AG04450 (cell line): ENCODE results near the gene PTPRG. TPM values are rescaled to one million over a fixed set of nuclear protein-coding genes. Genes with fewer than 3 reads are reported as not detected.

ENCODE experiments used
- CTCF ChIA-PET: fragments of 300-600, 350-600 bp; formaldehyde crosslinking; extraction: SDS; loops from one replicate; lab custom pipeline; 2022; ENCODE audit warnings: antibody characterized with exemption, inconsistent platforms; lab: Charles Lee
- POLR2A ChIA-PET: fragments of 350-600 bp; formaldehyde crosslinking; extraction: SDS; loops from one replicate; lab custom pipeline; 2021; ENCODE audit warnings: antibody characterized with exemption, inconsistent platforms; lab: Yijun Ruan, JAX
- DNase-seq: peaks from one replicate; pipeline ENCODE4 v3.0.0-alpha.2; 2011; ENCODE audit warnings: low read depth, low spot score
- H3K27ac ChIP-seq: one replicate; pipeline ENCODE4 v1.5.1; 2012; ENCODE audit warnings: low read depth, low read length, control low read depth
- H3K27me3 ChIP-seq: one replicate; pipeline ENCODE4 v1.6.0; 2012; ENCODE audit warnings: low read length; ENCODE audit not compliant: control insufficient read depth, insufficient read depth
- H3K4me3 ChIP-seq: 2 replicates; pipeline ENCODE4 v1.5.1; 2011; ENCODE audit warnings: mild to moderate bottlenecking, low read depth, low read length, control low read depth
- H3K9me3 ChIP-seq: 2 replicates; pipeline ENCODE4 v1.5.1; 2012; ENCODE audit warnings: low read length; ENCODE audit not compliant: control insufficient read depth, insufficient read depth
- polyA plus RNA-seq: library from polyadenylated mRNA; depleted of rRNA; stranded (reverse); fragments of >200 nt; gene quantifications from 2 replicates; pipeline ENCODE4 v1.2.3, GENCODE V29; 2011
- TF ChIP-seq, protein P1 (sequence below): IDR thresholded peaks from 2 replicates; pipeline ENCODE4 v1.5.1; 2011; ENCODE audit warnings: low read depth, low read length, control low read depth, inconsistent platforms

PTPRG gene
- polyA plus RNA-seq, 1 experiment: 26.5 TPM

DNA sequence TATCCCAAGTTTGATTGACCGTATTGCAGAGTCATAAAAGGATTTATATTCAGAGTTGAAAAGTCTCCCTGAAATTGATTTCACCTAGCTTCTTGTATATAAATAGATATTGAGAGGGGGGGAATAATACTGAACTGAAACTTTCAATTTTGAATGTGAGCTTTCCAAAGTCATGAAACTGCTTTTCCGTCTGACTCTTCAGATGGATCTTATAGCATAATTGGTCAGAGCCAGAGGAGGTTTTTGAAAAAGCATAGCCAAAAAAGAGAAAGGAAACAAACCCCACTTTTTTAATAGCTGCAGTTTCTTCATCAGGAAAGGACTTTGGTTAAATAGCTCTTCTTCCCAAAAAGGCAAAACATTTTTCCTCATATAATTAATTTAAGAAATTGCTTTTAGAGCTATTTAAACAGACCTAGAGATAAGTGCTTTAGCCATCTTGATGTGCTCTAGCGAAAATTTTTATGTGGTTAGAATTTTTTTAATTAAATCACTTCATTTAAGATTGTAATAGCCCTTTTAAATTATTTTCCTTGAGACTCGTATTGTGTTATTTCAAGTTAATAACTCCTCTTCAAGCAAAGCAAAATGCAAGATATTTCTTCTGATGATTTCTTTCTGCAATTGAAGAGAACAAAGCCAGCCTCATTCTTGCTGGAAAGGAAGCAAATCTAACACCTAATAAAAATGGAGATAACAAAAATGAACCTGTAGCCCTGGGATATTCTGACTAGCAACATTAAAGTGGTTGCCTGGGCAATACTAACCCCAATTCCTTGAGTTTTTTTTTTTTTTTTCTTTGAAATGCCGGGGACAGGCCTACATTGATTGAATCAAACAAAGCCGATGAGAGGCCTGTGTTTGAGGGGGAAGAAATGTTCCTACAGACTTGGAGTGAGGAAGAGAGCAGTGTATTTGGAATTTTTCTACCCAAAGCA is 173.6 kb downstream of the PTPRG start:
- Histone ChIP-seq H3K4me3 (no peak overlapping the region), H3K9me3 (no peaks in the 10 kb centered on the region), H3K27ac (no peak overlapping the region), H3K27me3 (no peaks in the 10 kb centered on the region)
- ChIA-PET CTCF (interaction anchor here (0.9 to 1.2 kb wide), 2 partner anchors 454 to 466 kb away, joined by 3 to 4 read pairs; no protein-coding TSS in a partner anchor), POLR2A (no interaction called here)
- DNase-seq: no peak
- TF ChIP-seq, protein P1, sequence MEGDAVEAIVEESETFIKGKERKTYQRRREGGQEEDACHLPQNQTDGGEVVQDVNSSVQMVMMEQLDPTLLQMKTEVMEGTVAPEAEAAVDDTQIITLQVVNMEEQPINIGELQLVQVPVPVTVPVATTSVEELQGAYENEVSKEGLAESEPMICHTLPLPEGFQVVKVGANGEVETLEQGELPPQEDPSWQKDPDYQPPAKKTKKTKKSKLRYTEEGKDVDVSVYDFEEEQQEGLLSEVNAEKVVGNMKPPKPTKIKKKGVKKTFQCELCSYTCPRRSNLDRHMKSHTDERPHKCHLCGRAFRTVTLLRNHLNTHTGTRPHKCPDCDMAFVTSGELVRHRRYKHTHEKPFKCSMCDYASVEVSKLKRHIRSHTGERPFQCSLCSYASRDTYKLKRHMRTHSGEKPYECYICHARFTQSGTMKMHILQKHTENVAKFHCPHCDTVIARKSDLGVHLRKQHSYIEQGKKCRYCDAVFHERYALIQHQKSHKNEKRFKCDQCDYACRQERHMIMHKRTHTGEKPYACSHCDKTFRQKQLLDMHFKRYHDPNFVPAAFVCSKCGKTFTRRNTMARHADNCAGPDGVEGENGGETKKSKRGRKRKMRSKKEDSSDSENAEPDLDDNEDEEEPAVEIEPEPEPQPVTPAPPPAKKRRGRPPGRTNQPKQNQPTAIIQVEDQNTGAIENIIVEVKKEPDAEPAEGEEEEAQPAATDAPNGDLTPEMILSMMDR: no peak

DNA sequence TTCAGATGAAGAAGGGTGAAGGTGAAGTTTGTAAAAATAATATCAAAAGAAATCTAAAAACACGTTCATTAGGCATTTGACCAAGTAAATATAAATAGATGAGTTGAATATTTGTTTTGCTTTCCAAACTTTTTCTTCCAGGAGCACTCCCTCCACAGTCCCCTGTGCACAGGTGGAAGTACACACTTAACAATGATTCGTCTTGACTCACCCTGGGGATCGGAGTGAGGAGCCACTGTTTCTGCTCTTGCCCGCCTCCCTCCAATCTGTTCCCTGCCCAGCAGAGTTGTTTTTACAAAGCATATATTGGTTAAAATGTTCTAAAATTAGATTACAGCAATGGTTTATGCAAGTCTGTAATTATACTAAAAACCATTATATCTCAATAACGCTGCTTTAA is 175.1 kb downstream of the PTPRG start:
- CTCF ChIA-PET: no interaction called here
- H3K27ac ChIP-seq: no peak overlapping the region
- no peak overlapping the region for H3K4me3 ChIP-seq
- H3K27me3 ChIP-seq: no peaks in the 10 kb centered on the region
- no peaks in the 10 kb centered on the region for H3K9me3 ChIP-seq
- DNase-seq: no peak
- POLR2A ChIA-PET: no interaction called here
- TF ChIP-seq, protein P1: no peak

DNA sequence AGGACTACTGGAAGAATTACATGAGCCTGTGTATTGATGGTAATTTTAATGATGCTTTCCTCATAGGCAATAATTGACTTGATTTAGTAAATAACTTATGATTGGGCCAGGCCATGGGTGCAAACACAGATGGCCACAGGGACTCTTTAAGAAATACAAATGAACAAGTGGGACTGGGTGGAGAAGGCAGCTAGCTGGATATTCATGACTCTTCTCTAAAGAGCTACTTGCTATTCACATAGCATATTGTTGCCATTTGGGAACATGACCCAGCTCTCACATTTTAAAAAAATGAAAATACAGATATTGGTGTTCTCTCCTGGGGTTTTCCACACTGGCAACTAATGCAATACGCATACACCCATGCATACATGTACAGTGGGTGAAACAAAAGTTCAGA is 178.3 kb downstream of the PTPRG start:
- ChIA-PET POLR2A (no interaction called here), CTCF (interaction anchor here (0.5 to 1.4 kb wide), 4 partner anchors 178 to 449 kb away, joined by 3 to 4 read pairs (median 4); no protein-coding TSS in a partner anchor)
- Histone ChIP-seq H3K9me3 (no peaks in the 10 kb centered on the region; the same call in 1 of the 2 replicates), H3K27me3 (no peaks in the 10 kb centered on the region), H3K4me3 (no peak overlapping the region), H3K27ac (no peak overlapping the region)
- TF ChIP-seq, protein P1: no peak
- DNase-seq: no peak

DNA sequence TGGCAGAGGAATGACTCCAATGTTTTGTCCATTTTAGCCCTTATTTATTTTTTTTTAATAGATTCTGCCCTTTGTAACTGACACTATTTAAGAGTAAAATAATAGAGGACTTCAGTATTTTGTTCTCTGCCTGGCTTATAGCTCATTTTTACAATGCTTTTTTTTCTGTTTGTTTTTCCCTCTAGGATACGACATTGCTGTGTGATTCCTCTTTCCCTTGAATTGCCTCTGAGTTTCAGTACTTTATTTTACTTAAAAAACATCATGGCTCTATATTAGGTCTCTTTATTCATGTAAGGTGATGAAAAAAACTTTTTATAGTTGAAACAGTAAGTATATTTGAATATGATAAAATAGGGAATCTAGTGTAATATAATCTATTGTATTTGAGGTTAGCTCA is 179.1 kb downstream of the PTPRG start:
- Histone ChIP-seq H3K27ac (no peak overlapping the region), H3K27me3 (no peaks in the 10 kb centered on the region), H3K9me3 (no peaks in the 10 kb centered on the region; the same call in 1 of the 2 replicates), H3K4me3 (no peak overlapping the region)
- ChIA-PET CTCF (no interaction called here), POLR2A (no interaction called here)
- TF ChIP-seq, protein P1: no peak
- DNase-seq: no peak

DNA sequence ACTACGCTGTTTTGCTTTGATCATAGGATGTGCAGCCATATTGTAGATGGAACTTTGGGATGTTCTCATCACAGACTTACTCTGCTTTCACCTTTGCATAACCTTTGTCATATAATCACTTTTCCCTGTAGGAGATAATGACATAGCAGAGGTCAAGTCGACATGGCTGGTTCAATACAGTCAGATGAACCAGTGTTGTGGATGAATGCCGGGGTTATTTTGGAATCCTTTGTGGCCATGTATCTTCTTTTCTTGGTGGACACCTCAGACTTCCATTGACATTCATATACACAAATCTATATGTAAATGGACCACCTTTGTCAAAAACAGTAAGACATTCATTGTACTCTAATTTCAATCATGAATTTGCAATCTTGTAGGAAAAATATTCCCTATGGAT is 180.2 kb downstream of the PTPRG start:
- H3K9me3 ChIP-seq: no peaks in the 10 kb centered on the region; the same call in 1 of the 2 replicates
- ChIA-PET CTCF (no interaction called here), POLR2A (no interaction called here)
- H3K4me3 ChIP-seq: no peak overlapping the region
- no peak overlapping the region for H3K27ac ChIP-seq
- no peak for DNase-seq
- H3K27me3 ChIP-seq: no peaks in the 10 kb centered on the region
- TF ChIP-seq, protein P1: no peak
